Measurements from ENCODE around the gene NEUROD4.

The NEUROD4 gene

DNA sequence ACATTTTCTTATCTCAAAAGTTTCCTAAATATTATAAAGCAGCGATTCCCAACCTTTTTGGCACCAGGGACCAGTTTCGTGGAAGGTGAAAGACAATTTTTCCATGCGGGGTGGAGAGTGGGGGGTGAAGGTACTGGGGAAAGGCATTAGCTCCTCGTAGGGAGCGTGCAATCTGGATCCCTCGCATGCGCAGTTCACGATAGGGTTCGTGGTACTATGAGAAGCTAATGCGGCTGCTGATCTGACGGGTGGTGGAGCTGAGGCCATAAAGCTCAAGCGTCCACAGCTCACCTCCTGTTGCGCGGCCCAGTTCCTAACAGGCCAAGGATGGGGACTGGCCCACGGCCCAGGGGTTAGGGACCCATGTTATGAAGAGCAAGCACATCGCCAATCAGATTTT, 29.9 kb downstream of the NEUROD4 start:
- no peak overlapping the region for H3K9ac ChIP-seq (ENCODE audit: low read length)
- H3K27ac ChIP-seq (ENCODE audit: low read depth, low read length) = no peak overlapping the region
- H3K4me1 ChIP-seq (ENCODE audit: control insufficient read depth, insufficient read depth, low read length) = no peaks in the 10 kb centered on the region
- H3K36me3 ChIP-seq (ENCODE audit: control insufficient read depth, insufficient read depth, low read length) = no peaks in the 10 kb centered on the region
- no peaks in the 10 kb centered on the region for H3K27me3 ChIP-seq (ENCODE audit: control insufficient read depth, insufficient read depth, low read length)
- H3K4me3 ChIP-seq (ENCODE audit: low read length) = no peak overlapping the region

GRCh38 chr12:55051197-55051947, 31.6 kb downstream of the NEUROD4 start:
- Histone ChIP-seq H3K27ac (ENCODE audit: low read depth, low read length) (no peak overlapping the region), H3K27me3 (ENCODE audit: control insufficient read depth, insufficient read depth, low read length) (no peaks in the 10 kb centered on the region), H3K36me3 (ENCODE audit: control insufficient read depth, insufficient read depth, low read length) (no peaks in the 10 kb centered on the region), H3K4me1 (ENCODE audit: control insufficient read depth, insufficient read depth, low read length) (no peaks in the 10 kb centered on the region), H3K9ac (ENCODE audit: low read length) (no peak overlapping the region), H3K4me3 (ENCODE audit: low read length) (no peak overlapping the region)

GRCh38 chr12:55057481-55057880, 37.7 kb downstream of the NEUROD4 start:
- Histone ChIP-seq H3K4me3 (ENCODE audit: low read length) (no peak overlapping the region), H3K27ac (ENCODE audit: low read depth, low read length) (no peak overlapping the region), H3K36me3 (ENCODE audit: control insufficient read depth, insufficient read depth, low read length) (no peaks in the 10 kb centered on the region), H3K4me1 (ENCODE audit: control insufficient read depth, insufficient read depth, low read length) (no peaks in the 10 kb centered on the region), H3K27me3 (ENCODE audit: control insufficient read depth, insufficient read depth, low read length) (no peaks in the 10 kb centered on the region), H3K9ac (ENCODE audit: low read length) (no peak overlapping the region)

GRCh38 chr12:55058082-55058481, 38.3 kb downstream of the NEUROD4 start:
- Histone ChIP-seq H3K9ac (ENCODE audit: low read length) (no peak overlapping the region), H3K27me3 (ENCODE audit: control insufficient read depth, insufficient read depth, low read length) (no peaks in the 10 kb centered on the region), H3K4me1 (ENCODE audit: control insufficient read depth, insufficient read depth, low read length) (no peaks in the 10 kb centered on the region)

DNA sequence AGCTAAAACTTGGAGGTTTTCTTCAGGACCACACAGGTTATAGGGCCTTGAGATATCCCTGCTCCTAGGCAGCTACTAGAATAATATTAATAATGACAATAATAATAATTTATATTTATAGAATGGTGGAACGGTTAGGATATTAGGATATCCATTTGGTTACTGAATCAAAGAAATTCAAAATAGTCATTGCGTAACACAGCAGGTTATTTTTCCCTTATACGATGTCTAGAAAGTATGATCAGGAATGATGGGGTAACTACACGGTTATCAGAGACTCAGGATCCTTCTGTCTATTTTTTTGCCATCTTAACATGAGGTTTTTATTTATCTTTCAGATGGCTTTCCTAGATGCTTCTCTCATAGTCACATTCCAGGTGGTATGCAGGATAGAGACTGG, 39.0 kb downstream of the NEUROD4 start:
- no peaks in the 10 kb centered on the region for H3K36me3 ChIP-seq (ENCODE audit: control insufficient read depth, insufficient read depth, low read length)
- H3K9ac ChIP-seq (ENCODE audit: low read length) = no peak overlapping the region
- no peak overlapping the region for H3K4me3 ChIP-seq (ENCODE audit: low read length)
- H3K27ac ChIP-seq (ENCODE audit: low read depth, low read length) = no peak overlapping the region
- H3K4me1 ChIP-seq (ENCODE audit: control insufficient read depth, insufficient read depth, low read length) = no peaks in the 10 kb centered on the region
- H3K27me3 ChIP-seq (ENCODE audit: control insufficient read depth, insufficient read depth, low read length) = no peaks in the 10 kb centered on the region

More at GRCh38 chr12:55058082-55058481, 38.3 kb downstream of the NEUROD4 start:
- no peak overlapping the region for H3K4me3 ChIP-seq (ENCODE audit: low read length)
- H3K27ac ChIP-seq (ENCODE audit: low read depth, low read length) = no peak overlapping the region
- no peaks in the 10 kb centered on the region for H3K36me3 ChIP-seq (ENCODE audit: control insufficient read depth, insufficient read depth, low read length)

GRCh38 chr12:55060470-55060869, 40.7 kb downstream of the NEUROD4 start:
- Histone ChIP-seq H3K4me3 (ENCODE audit: low read length) (no peak overlapping the region), H3K9ac (ENCODE audit: low read length) (no peak overlapping the region), H3K27me3 (ENCODE audit: control insufficient read depth, insufficient read depth, low read length) (no peaks in the 10 kb centered on the region), H3K4me1 (ENCODE audit: control insufficient read depth, insufficient read depth, low read length) (no peaks in the 10 kb centered on the region), H3K27ac (ENCODE audit: low read depth, low read length) (no peak overlapping the region), H3K36me3 (ENCODE audit: control insufficient read depth, insufficient read depth, low read length) (no peaks in the 10 kb centered on the region)

GRCh38 chr12:55061024-55061423, 41.2 kb downstream of the NEUROD4 start:
- H3K27ac ChIP-seq (ENCODE audit: low read depth, low read length) = no peak overlapping the region
- H3K4me3 ChIP-seq (ENCODE audit: low read length) = no peak overlapping the region
- no peaks in the 10 kb centered on the region for H3K27me3 ChIP-seq (ENCODE audit: control insufficient read depth, insufficient read depth, low read length)
- H3K36me3 ChIP-seq (ENCODE audit: control insufficient read depth, insufficient read depth, low read length) = no peaks in the 10 kb centered on the region
- no peaks in the 10 kb centered on the region for H3K4me1 ChIP-seq (ENCODE audit: control insufficient read depth, insufficient read depth, low read length)
- no peak overlapping the region for H3K9ac ChIP-seq (ENCODE audit: low read length)

DNA sequence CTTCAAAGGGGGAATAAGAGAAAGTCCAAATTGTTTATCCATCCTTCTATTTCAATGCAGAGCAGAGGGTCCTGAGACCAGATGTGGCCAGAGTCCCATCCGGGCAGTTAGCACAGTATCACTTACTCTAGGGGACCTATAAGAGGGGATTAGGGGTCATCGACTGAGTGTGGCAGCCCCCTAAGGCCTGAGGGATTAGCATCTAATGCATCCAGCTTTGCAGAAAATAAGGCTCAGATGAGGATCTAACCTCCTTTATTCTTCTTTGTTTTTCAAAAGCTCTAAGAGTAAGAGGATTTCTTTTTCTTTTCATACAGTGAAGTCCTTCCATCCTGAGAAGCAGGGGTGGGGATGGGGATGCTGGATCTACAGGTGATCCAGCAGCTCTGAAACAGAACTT, 43.5 kb downstream of the NEUROD4 start:
- Histone ChIP-seq H3K27me3 (ENCODE audit: control insufficient read depth, insufficient read depth, low read length) (no peaks in the 10 kb centered on the region), H3K27ac (ENCODE audit: low read depth, low read length) (no peak overlapping the region), H3K4me3 (ENCODE audit: low read length) (no peak overlapping the region), H3K4me1 (ENCODE audit: control insufficient read depth, insufficient read depth, low read length) (no peaks in the 10 kb centered on the region), H3K9ac (ENCODE audit: low read length) (no peak overlapping the region), H3K36me3 (ENCODE audit: control insufficient read depth, insufficient read depth, low read length) (no peaks in the 10 kb centered on the region)

DNA sequence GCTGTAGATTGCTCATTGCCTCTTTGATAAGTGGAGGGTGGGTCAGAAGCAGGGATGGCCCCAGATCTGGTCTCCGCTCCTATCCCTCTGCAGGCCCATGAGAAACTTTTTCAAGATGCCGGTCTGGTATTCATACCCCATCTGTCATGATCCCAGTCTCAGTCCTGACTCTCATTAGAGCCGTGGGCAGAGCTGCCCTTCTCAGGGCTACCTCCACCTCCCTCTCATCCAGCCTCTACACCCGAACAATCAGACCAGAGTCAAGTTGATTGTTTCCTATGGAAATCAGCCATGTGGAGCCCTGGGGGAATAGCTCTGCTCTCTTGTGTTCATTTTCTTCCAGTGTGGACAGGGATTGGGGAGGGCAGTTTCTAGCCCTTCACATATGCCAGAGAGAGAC, 45.8 kb downstream of the NEUROD4 start:
- Histone ChIP-seq H3K9ac (ENCODE audit: low read length) (no peak overlapping the region), H3K4me3 (ENCODE audit: low read length) (no peak overlapping the region), H3K27me3 (ENCODE audit: control insufficient read depth, insufficient read depth, low read length) (no peaks in the 10 kb centered on the region), H3K36me3 (ENCODE audit: control insufficient read depth, insufficient read depth, low read length) (no peaks in the 10 kb centered on the region), H3K4me1 (ENCODE audit: control insufficient read depth, insufficient read depth, low read length) (no peaks in the 10 kb centered on the region), H3K27ac (ENCODE audit: low read depth, low read length) (no peak overlapping the region)

- H3K4me1 ChIP-seq (ENCODE audit: control insufficient read depth, insufficient read depth, low read length) = no peaks in the 10 kb centered on the region
- no peaks in the 10 kb centered on the region for H3K27me3 ChIP-seq (ENCODE audit: control insufficient read depth, insufficient read depth, low read length)
- H3K27ac ChIP-seq (ENCODE audit: low read depth, low read length) = no peak overlapping the region
- H3K9ac ChIP-seq (ENCODE audit: low read length) = no peak overlapping the region
- H3K4me3 ChIP-seq (ENCODE audit: low read length) = no peak overlapping the region
- H3K36me3 ChIP-seq (ENCODE audit: control insufficient read depth, insufficient read depth, low read length) = no peaks in the 10 kb centered on the region
These were observed 47.9 kb downstream of the NEUROD4 start for GRCh38 chr12:55067701-55068100.

DNA sequence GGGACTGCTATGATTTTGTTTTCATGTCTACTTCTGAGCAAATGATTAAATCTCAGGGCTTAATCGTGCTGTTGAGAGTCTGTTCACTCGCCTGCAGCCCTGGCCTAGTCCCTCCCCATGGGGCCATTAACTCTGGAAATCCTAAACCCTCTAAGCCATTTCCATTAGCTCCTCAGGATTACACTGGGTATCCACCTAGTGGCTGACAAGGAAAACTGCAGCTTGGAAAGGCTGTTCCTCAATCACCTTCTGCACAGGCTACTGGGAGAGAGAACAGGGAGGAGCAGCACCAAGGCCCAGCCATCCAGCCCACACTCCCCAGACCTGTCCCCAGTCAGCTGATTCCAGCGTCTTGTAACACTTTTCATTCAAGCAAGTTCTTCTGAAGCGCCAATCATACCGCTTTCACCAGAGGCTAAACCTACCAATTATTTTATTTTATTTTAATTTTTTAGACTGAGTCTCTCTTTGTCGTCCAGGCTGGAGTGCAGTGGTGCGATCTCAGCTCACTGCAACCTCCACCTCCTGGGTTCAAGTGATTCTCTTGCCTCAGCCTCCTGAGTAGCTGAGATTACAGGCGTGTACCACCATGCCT, 48.7 kb downstream of the NEUROD4 start:
- Histone ChIP-seq H3K27me3 (ENCODE audit: control insufficient read depth, insufficient read depth, low read length) (no peaks in the 10 kb centered on the region), H3K4me3 (ENCODE audit: low read length) (no peak overlapping the region), H3K27ac (ENCODE audit: low read depth, low read length) (no peak overlapping the region), H3K9ac (ENCODE audit: low read length) (no peak overlapping the region), H3K36me3 (ENCODE audit: control insufficient read depth, insufficient read depth, low read length) (no peaks in the 10 kb centered on the region), H3K4me1 (ENCODE audit: control insufficient read depth, insufficient read depth, low read length) (no peaks in the 10 kb centered on the region)

GRCh38 chr12:55072083-55072482, 52.3 kb downstream of the NEUROD4 start:
- Histone ChIP-seq H3K4me3 (ENCODE audit: low read length) (no peak overlapping the region), H3K36me3 (ENCODE audit: control insufficient read depth, insufficient read depth, low read length) (no peaks in the 10 kb centered on the region), H3K9ac (ENCODE audit: low read length) (no peak overlapping the region), H3K27ac (ENCODE audit: low read depth, low read length) (no peak overlapping the region), H3K27me3 (ENCODE audit: control insufficient read depth, insufficient read depth, low read length) (no peaks in the 10 kb centered on the region), H3K4me1 (ENCODE audit: control insufficient read depth, insufficient read depth, low read length) (no peaks in the 10 kb centered on the region)

Data from rectal smooth muscle tissue (tissue), 1 donor.